Vagina (tissue), 2 donors: ENCODE results near the gene G3BP2. TPM values are rescaled to one million over a fixed set of nuclear protein-coding genes. Genes with fewer than 3 reads are reported as not detected.

ENCODE experiments used
- DNase-seq, 2 donors: peaks; one replicate each; pipeline ENCODE4 v3.0.0-alpha.2; 2017; ENCODE audit errors: extremely low spot score in 2 of 2
- H3K27ac ChIP-seq: fragments of 200-600 bp; sonication (generic); one replicate; pipeline ENCODE4 v1.5.1; 2019
- H3K27me3 ChIP-seq: fragments of 200-600 bp; sonication (generic); one replicate; pipeline ENCODE4 v1.5.1; 2019
- H3K36me3 ChIP-seq, 2 donors: fragments of 200-600 bp; sonication (generic); one replicate each; pipeline ENCODE4 v1.5.1; 2017 to 2019
- H3K4me1 ChIP-seq: fragments of 200-600 bp; sonication (generic); one replicate; pipeline ENCODE4 v1.5.1; 2019
- H3K4me3 ChIP-seq, 2 donors: fragments of 200-600 bp; sonication (generic); 1 replicate in 1 of 2; 2 replicates in 1 of 2; pipeline ENCODE4 v1.5.1; 2016 to 2019
- H3K9me3 ChIP-seq: fragments of 200-600 bp; sonication (generic); one replicate; pipeline ENCODE4 v1.5.1; 2019
- POLR2A ChIP-seq, 2 donors: fragments of 450-650 bp; IDR thresholded peaks; one replicate each; pipeline ENCODE4 v1.6.1; 2017; ENCODE audit warnings: antibody characterized with exemption in 2 of 2, mild to moderate bottlenecking in 2 of 2, moderate library complexity in 2 of 2
- POLR2AphosphoS5 ChIP-seq, 2 donors: sonication (generic); formaldehyde crosslinking; IDR thresholded peaks; one replicate each; pipeline ENCODE4 v1.9.0; 2017; ENCODE audit warnings: antibody characterized with exemption in 2 of 2, mild to moderate bottlenecking in 2 of 2, low read depth in 1 of 2; ENCODE audit not compliant: insufficient read depth in 1 of 2
- intact Hi-C: fragments of 100-400 bp; cut with DNase I; formaldehyde crosslinking; loops from one replicate; pipeline ENCODE4 v1.15.1; 2023
- total RNA-seq: library from RNA; depleted of rRNA; stranded (reverse); fragments of >200 nt; gene quantifications from one replicate; pipeline ENCODE4 v1.2.3, GENCODE V29; 2016
- TF ChIP-seq, protein P1 (sequence below), 3 experiments: fragments of 450-650 bp in 2 of 3; fragments of 200-600 bp in 1 of 3; sonication (generic) in 1 of 3; IDR thresholded peaks; one replicate each; pipeline ENCODE4 v1.5.1; 2017 to 2019; ENCODE audit warnings: antibody characterized with exemption in 3 of 3, mild to moderate bottlenecking in 2 of 3, moderate library complexity in 2 of 3

Gene G3BP2
- total RNA-seq, 1 donor from 2014 or later, result 53.5 TPM

GRCh38 chr4:75644095-75644494, 29.1 kb downstream of the G3BP2 start:
- DNase-seq, result no peak
- Histone ChIP-seq H3K9me3 (no peaks in the 10 kb centered on the region), H3K36me3 (peaks cover 3 to 55% of the 10 kb centered on the region in 2 donors), H3K27me3 (no peaks in the 10 kb centered on the region), H3K4me3 (no peak overlapping the region), H3K4me1 (no peaks in the 10 kb centered on the region), H3K27ac (no peak overlapping the region)
- TF ChIP-seq, protein P1, sequence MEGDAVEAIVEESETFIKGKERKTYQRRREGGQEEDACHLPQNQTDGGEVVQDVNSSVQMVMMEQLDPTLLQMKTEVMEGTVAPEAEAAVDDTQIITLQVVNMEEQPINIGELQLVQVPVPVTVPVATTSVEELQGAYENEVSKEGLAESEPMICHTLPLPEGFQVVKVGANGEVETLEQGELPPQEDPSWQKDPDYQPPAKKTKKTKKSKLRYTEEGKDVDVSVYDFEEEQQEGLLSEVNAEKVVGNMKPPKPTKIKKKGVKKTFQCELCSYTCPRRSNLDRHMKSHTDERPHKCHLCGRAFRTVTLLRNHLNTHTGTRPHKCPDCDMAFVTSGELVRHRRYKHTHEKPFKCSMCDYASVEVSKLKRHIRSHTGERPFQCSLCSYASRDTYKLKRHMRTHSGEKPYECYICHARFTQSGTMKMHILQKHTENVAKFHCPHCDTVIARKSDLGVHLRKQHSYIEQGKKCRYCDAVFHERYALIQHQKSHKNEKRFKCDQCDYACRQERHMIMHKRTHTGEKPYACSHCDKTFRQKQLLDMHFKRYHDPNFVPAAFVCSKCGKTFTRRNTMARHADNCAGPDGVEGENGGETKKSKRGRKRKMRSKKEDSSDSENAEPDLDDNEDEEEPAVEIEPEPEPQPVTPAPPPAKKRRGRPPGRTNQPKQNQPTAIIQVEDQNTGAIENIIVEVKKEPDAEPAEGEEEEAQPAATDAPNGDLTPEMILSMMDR (IDR thresholded peaks at IDR 0.05), result no peak
- TF ChIP-seq POLR2A (IDR thresholded peaks at IDR 0.05) (no peak), POLR2AphosphoS5 (IDR thresholded peaks at IDR 0.05; ENCODE audit: insufficient read depth in 1 of 2, low read depth in 1 of 2) (no peak)
- intact Hi-C loops, result loop anchor here (10.0 kb wide), 1 partner anchor 959 kb away; no protein-coding TSS in a partner anchor

- H3K36me3 ChIP-seq, result peaks cover 3 to 55% of the 10 kb centered on the region in 2 donors
Observed at GRCh38 chr4:75643651-75644050, 29.6 kb downstream of the G3BP2 start.

GRCh38 chr4:75639124-75639695, 34.0 kb downstream of the G3BP2 start:
- DNase-seq, result no peak
- intact Hi-C loops, result no loop called here
- Histone ChIP-seq H3K36me3 (peaks cover 0 to 10% of the 10 kb centered on the region in 2 donors), H3K27ac (no peak overlapping the region), H3K4me1 (no peaks in the 10 kb centered on the region), H3K4me3 (no peak overlapping the region), H3K27me3 (no peaks in the 10 kb centered on the region), H3K9me3 (no peaks in the 10 kb centered on the region)
- no peak for TF ChIP-seq POLR2AphosphoS5 (IDR thresholded peaks at IDR 0.05; ENCODE audit: insufficient read depth in 1 of 2, low read depth in 1 of 2)
- TF ChIP-seq, protein P1 (IDR thresholded peaks at IDR 0.05), result no peak
- TF ChIP-seq POLR2A (IDR thresholded peaks at IDR 0.05), result no peak

More at GRCh38 chr4:75643651-75644050, 29.6 kb downstream of the G3BP2 start:
- TF ChIP-seq POLR2AphosphoS5 (IDR thresholded peaks at IDR 0.05; ENCODE audit: insufficient read depth in 1 of 2, low read depth in 1 of 2) (no peak), POLR2A (IDR thresholded peaks at IDR 0.05) (no peak)
- TF ChIP-seq, protein P1 (IDR thresholded peaks at IDR 0.05), result no peak
- H3K27me3 ChIP-seq, result no peaks in the 10 kb centered on the region
- no peak overlapping the region for H3K27ac ChIP-seq
- no peak for DNase-seq
- intact Hi-C loops, result loop anchor here (10.0 kb wide), 1 partner anchor 959 kb away; no protein-coding TSS in a partner anchor
- H3K9me3 ChIP-seq, result no peaks in the 10 kb centered on the region
- H3K4me3 ChIP-seq, result no peak overlapping the region
- no peaks in the 10 kb centered on the region for H3K4me1 ChIP-seq

DNA sequence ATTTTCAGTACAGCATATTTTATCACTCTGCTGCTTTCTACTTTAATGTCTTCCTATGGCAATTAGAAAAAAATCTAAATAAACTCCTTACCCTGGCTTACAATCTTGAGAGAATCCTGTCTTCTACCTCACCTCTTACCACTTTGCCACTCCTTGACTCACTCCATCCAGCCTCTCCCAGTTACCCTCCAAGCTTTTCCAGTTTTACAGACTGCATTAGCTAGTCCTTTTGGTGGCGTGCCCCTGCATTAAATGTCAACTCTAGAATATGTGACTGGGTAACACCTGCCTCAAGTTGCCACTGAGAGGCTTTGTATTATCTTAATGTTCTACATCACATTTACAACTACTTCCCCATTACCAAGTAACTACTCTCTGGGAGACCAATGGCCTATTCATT, 35.4 kb downstream of the G3BP2 start:
- intact Hi-C loops, result no loop called here
- Histone ChIP-seq H3K27ac (no peak overlapping the region), H3K9me3 (no peaks in the 10 kb centered on the region), H3K36me3 (peaks cover 0 to 4% of the 10 kb centered on the region in 2 donors), H3K4me1 (no peaks in the 10 kb centered on the region), H3K4me3 (no peak overlapping the region), H3K27me3 (no peaks in the 10 kb centered on the region)
- TF ChIP-seq POLR2A (IDR thresholded peaks at IDR 0.05) (no peak), POLR2AphosphoS5 (IDR thresholded peaks at IDR 0.05; ENCODE audit: insufficient read depth in 1 of 2, low read depth in 1 of 2) (no peak)
- TF ChIP-seq, protein P1 (IDR thresholded peaks at IDR 0.05), result no peak
- DNase-seq, result no peak

DNA sequence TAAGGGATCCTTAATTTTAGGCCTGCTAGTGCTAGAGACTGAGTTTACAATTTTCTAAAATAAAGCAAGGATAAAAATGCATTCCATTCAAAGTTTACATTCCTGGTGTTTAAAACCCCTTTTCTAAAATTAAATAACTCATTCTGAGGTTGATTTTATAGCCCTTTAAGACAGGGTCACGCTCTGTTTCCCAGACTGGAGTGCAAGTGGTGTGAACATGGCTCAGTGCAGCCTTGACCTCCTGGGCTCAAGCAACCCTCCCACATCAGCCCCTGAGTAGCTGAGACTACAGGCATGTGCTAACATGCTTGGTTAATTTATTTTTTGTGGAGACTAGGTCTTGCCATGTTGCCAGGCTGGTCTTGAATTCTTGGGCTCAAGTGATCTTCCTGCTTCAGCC, 36.0 kb downstream of the G3BP2 start:
- H3K9me3 ChIP-seq, result no peaks in the 10 kb centered on the region
- no peak overlapping the region for H3K27ac ChIP-seq
- intact Hi-C loops, result no loop called here

More for the DNA sequence above, 36.0 kb downstream of the G3BP2 start:
- Histone ChIP-seq H3K4me3 (no peak overlapping the region), H3K4me1 (no peaks in the 10 kb centered on the region), H3K36me3 (peaks cover 0 to 4% of the 10 kb centered on the region in 2 donors), H3K27me3 (no peaks in the 10 kb centered on the region)
- DNase-seq, result no peak
- TF ChIP-seq, protein P1 (IDR thresholded peaks at IDR 0.05), result no peak
- TF ChIP-seq POLR2AphosphoS5 (IDR thresholded peaks at IDR 0.05; ENCODE audit: insufficient read depth in 1 of 2, low read depth in 1 of 2) (no peak), POLR2A (IDR thresholded peaks at IDR 0.05) (no peak)
